ENCODE measurements around the gene PEA15. TPM values are rescaled to one million over a fixed set of nuclear protein-coding genes. Genes with fewer than 3 reads are reported as not detected.

The PEA15 gene
- total and polyA plus RNA-seq, 9 of the 15 experiments (the other 6 are each of a cell fraction or from before 2014, with no cell fraction given), result 8.2 to 175 (median 35.4) TPM

DNA sequence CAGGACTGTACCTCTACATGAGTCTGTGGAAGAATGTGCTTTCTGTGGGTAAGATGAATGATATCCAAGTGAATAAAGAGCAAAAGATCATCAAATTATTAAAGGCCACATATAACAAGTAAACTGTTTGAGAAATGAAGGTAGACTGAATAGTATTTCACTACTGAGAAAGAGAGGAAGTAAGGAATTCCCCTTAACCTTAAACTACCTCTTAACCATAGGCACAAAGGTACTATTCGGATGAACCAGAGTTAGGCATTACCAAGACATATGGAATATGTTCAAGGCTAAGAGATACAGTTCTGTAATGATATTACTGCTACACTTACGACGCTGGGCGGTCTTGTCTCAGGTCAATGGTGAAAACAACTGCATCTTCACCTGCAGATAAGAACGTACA lies 31.6 kb downstream of the PEA15 start (continued):
- TF ChIP-seq, protein P1, sequence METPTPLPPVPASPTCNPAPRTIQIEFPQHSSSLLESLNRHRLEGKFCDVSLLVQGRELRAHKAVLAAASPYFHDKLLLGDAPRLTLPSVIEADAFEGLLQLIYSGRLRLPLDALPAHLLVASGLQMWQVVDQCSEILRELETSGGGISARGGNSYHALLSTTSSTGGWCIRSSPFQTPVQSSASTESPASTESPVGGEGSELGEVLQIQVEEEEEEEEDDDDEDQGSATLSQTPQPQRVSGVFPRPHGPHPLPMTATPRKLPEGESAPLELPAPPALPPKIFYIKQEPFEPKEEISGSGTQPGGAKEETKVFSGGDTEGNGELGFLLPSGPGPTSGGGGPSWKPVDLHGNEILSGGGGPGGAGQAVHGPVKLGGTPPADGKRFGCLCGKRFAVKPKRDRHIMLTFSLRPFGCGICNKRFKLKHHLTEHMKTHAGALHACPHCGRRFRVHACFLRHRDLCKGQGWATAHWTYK (CRISPR knock-in tag; IDR thresholded peaks at IDR 0.05), result no peak
- no peak for TF ChIP-seq GABPA (tag; conservative IDR thresholded peaks at IDR 0.05; ENCODE audit: low read depth)
- TF ChIP-seq, protein P2, sequence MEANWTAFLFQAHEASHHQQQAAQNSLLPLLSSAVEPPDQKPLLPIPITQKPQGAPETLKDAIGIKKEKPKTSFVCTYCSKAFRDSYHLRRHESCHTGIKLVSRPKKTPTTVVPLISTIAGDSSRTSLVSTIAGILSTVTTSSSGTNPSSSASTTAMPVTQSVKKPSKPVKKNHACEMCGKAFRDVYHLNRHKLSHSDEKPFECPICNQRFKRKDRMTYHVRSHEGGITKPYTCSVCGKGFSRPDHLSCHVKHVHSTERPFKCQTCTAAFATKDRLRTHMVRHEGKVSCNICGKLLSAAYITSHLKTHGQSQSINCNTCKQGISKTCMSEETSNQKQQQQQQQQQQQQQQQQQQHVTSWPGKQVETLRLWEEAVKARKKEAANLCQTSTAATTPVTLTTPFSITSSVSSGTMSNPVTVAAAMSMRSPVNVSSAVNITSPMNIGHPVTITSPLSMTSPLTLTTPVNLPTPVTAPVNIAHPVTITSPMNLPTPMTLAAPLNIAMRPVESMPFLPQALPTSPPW (CRISPR knock-in tag; IDR thresholded peaks at IDR 0.05), result no peak
- TF ChIP-seq, protein P3, sequence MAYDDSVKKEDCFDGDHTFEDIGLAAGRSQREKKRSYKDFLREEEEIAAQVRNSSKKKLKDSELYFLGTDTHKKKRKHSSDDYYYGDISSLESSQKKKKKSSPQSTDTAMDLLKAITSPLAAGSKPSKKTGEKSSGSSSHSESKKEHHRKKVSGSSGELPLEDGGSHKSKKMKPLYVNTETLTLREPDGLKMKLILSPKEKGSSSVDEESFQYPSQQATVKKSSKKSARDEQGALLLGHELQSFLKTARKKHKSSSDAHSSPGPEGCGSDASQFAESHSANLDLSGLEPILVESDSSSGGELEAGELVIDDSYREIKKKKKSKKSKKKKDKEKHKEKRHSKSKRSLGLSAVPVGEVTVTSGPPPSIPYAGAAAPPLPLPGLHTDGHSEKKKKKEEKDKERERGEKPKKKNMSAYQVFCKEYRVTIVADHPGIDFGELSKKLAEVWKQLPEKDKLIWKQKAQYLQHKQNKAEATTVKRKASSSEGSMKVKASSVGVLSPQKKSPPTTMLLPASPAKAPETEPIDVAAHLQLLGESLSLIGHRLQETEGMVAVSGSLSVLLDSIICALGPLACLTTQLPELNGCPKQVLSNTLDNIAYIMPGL (CRISPR knock-in tag; IDR thresholded peaks at IDR 0.05), result no peak
- no peak for TF ChIP-seq ZNF696 (CRISPR knock-in tag; conservative IDR thresholded peaks at IDR 0.05)
- TF ChIP-seq, protein P4, sequence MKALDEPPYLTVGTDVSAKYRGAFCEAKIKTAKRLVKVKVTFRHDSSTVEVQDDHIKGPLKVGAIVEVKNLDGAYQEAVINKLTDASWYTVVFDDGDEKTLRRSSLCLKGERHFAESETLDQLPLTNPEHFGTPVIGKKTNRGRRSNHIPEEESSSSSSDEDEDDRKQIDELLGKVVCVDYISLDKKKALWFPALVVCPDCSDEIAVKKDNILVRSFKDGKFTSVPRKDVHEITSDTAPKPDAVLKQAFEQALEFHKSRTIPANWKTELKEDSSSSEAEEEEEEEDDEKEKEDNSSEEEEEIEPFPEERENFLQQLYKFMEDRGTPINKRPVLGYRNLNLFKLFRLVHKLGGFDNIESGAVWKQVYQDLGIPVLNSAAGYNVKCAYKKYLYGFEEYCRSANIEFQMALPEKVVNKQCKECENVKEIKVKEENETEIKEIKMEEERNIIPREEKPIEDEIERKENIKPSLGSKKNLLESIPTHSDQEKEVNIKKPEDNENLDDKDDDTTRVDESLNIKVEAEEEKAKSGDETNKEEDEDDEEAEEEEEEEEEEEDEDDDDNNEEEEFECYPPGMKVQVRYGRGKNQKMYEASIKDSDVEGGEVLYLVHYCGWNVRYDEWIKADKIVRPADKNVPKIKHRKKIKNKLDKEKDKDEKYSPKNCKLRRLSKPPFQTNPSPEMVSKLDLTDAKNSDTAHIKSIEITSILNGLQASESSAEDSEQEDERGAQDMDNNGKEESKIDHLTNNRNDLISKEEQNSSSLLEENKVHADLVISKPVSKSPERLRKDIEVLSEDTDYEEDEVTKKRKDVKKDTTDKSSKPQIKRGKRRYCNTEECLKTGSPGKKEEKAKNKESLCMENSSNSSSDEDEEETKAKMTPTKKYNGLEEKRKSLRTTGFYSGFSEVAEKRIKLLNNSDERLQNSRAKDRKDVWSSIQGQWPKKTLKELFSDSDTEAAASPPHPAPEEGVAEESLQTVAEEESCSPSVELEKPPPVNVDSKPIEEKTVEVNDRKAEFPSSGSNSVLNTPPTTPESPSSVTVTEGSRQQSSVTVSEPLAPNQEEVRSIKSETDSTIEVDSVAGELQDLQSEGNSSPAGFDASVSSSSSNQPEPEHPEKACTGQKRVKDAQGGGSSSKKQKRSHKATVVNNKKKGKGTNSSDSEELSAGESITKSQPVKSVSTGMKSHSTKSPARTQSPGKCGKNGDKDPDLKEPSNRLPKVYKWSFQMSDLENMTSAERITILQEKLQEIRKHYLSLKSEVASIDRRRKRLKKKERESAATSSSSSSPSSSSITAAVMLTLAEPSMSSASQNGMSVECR (CRISPR knock-in tag; IDR thresholded peaks at IDR 0.05), result no peak
- no peak for TF ChIP-seq ZNF79 (CRISPR knock-in tag; IDR thresholded peaks at IDR 0.05; ENCODE audit: low read depth)
